CD4-positive, alpha-beta T cell (primary cell): ENCODE measurements around the gene IRF3. TPM values are rescaled to one million over a fixed set of nuclear protein-coding genes. Genes with fewer than 3 reads are reported as not detected.
A peak's percentile ranks its signal among the peaks of the same experiment; 100 is the strongest.

Source experiments
- ATAC-seq: fragments of 200-7000 bp; cut with Tn5 transposase; one replicate; pipeline ENCODE4 v1.10.0; 2022; ENCODE audit warnings: mild to moderate bottlenecking; ENCODE audit not compliant: poor library complexity
- CTCF ChIA-PET: fragments of 350-600 bp; sonication (Branson Sonifier 250); formaldehyde crosslinking; loops from one replicate; lab custom pipeline; 2021; ENCODE audit warnings: antibody characterized with exemption, inconsistent platforms; lab: Charles Lee
- POLR2A ChIA-PET: fragments of 350-600 bp; sonication (Branson Sonifier 250); formaldehyde crosslinking; loops from one replicate; lab custom pipeline; 2021; ENCODE audit warnings: antibody characterized with exemption, inconsistent platforms; lab: Charles Lee
- DNase-seq, 14 experiments: peaks; one replicate each; pipeline ENCODE4 v3.0.0-alpha.2; 2013 to 2020; ENCODE audit warnings: mixed read lengths in 2 of 14
- H3K27ac ChIP-seq, 2 donors: one replicate each; pipeline versions ENCODE4 v1.5.1 to v1.7.0; 2013; ENCODE audit warnings: low read length in 2 of 2, low read depth in 1 of 2, mild to moderate bottlenecking in 1 of 2
- H3K27me3 ChIP-seq, 2 experiments: 1 replicate in 1 of 2; 2 replicates in 1 of 2; pipeline versions ENCODE4 v1.6.1 to v1.7.0; 2013; ENCODE audit warnings: low read length in 2 of 2, control low read depth in 1 of 2, mild to moderate bottlenecking in 1 of 2, moderate library complexity in 1 of 2; ENCODE audit not compliant: insufficient read depth in 2 of 2, control insufficient read depth in 1 of 2
- H3K36me3 ChIP-seq: one replicate; pipeline ENCODE4 v1.6.1; 2013; ENCODE audit warnings: low read length, control low read depth; ENCODE audit not compliant: insufficient read depth
- H3K4me1 ChIP-seq: one replicate; pipeline ENCODE4 v1.6.1; 2013; ENCODE audit warnings: low read length, control low read depth; ENCODE audit not compliant: insufficient read depth
- H3K4me3 ChIP-seq: one replicate; pipeline ENCODE4 v1.5.1; 2013; ENCODE audit warnings: mild to moderate bottlenecking, low read length, moderate library complexity
- H3K9me3 ChIP-seq, 2 experiments: 1 replicate in 1 of 2; 2 replicates in 1 of 2; pipeline versions ENCODE4 v1.6.1 to v1.7.0; 2013; ENCODE audit warnings: low read length in 2 of 2, mild to moderate bottlenecking in 2 of 2, control low read depth in 1 of 2, moderate library complexity in 1 of 2; ENCODE audit not compliant: control insufficient read depth in 1 of 2, insufficient read depth in 1 of 2
- H3K27ac Mint-ChIP-seq: one replicate; pipeline ENCODE4 v1.8.0; 2020; ENCODE audit warnings: mixed read lengths
- H3K27me3 Mint-ChIP-seq: one replicate; pipeline ENCODE4 v1.8.0; 2021; ENCODE audit warnings: mixed read lengths
- H3K36me3 Mint-ChIP-seq: one replicate; pipeline ENCODE4 v1.8.0; 2021; ENCODE audit warnings: low read depth, mixed read lengths
- H3K4me1 Mint-ChIP-seq: one replicate; pipeline ENCODE4 v1.8.0; 2021; ENCODE audit warnings: low read depth, mixed read lengths
- H3K4me3 Mint-ChIP-seq: one replicate; pipeline ENCODE4 v1.8.0; 2020; ENCODE audit warnings: mild to moderate bottlenecking, mixed read lengths
- H3K9me3 Mint-ChIP-seq: one replicate; pipeline ENCODE4 v1.8.0; 2020; ENCODE audit warnings: mixed read lengths
- CTCF ChIP-seq: fragments of 200-600 bp; IDR thresholded peaks from one replicate; pipeline ENCODE4 v1.8.0; 2022; ENCODE audit warnings: antibody characterized with exemption, mild to moderate bottlenecking
- intact Hi-C, 2 experiments: fragments of 100-400 bp; cut with DNase I in 1 of 2; cut with micrococcal nuclease in 1 of 2; formaldehyde crosslinking; loops; one replicate each; pipeline versions ENCODE4 v1.15.1 to v1.9.0; 2023 to 2025; cut with DNase I, micrococcal nuclease
- total RNA-seq, 174 experiments: library from RNA in 2 of 174; stranded (reverse) in 2 of 174; gene quantifications; one replicate each; pipeline ENCODE4 v1.2.3 and lab custom pipeline; 2021 to 2026

IRF3 gene
- total RNA-seq, 2 experiments from 2014 or later = 109 to 119 TPM

GRCh38 chr19:49639401-49640112, 26.1 kb downstream of the IRF3 start:
- peaks cover 5% of the 10 kb centered on the region for H3K36me3 Mint-ChIP-seq
- H3K4me3 Mint-ChIP-seq = peak overlapping the region; percentile 95
- Histone ChIP-seq H3K36me3 (peaks cover under 1% of the 10 kb centered on the region), H3K4me3 (peak overlapping the region; percentile 61), H3K4me1 (peaks cover 57% of the 10 kb centered on the region), H3K27me3 (no peaks in the 10 kb centered on the region), H3K9me3 (no peaks in the 10 kb centered on the region), H3K27ac (peak overlapping the region; percentile 22 to 35)
- H3K4me1 Mint-ChIP-seq = peaks cover 63% of the 10 kb centered on the region
- no peaks in the 10 kb centered on the region for H3K27me3 Mint-ChIP-seq
- no peak for TF ChIP-seq CTCF
- DNase-seq (peak in 1 of 14 experiments; percentile 33), ATAC-seq (no peak)
- CTCF ChIA-PET = interaction anchor here (0.8 to 1.8 kb wide), 6 partner anchors 21 to 105 kb away, joined by 3 to 6 read pairs (median 3); no protein-coding TSS in a partner anchor
- no peaks in the 10 kb centered on the region for H3K9me3 Mint-ChIP-seq
- intact Hi-C loops = loop anchor here (1.0 to 5.0 kb wide), 7 partner anchors 17 to 388 kb away; partner anchors contain the start of genes AKT1S1 (in 1 of the 2), TBC1D17 (in 1 of the 2), VRK3 (in 1 of the 2) and ZNF473 (in 1 of the 2)
- H3K27ac Mint-ChIP-seq = peak overlapping the region; percentile 97
- POLR2A ChIA-PET = interaction anchor here (0.5 to 5.5 kb wide), 30 partner anchors 8 to 1314 kb away, joined by 3 to 125 read pairs (median 4); partner anchors contain the start of genes AKT1S1, ALDH16A1, BCL2L12 and EMP3

GRCh38 chr19:49637821-49638738, 27.6 kb downstream of the IRF3 start:
- Mint-ChIP-seq H3K4me1 (peaks cover 48% of the 10 kb centered on the region), H3K27ac (peak overlapping the region; percentile 62), H3K27me3 (no peaks in the 10 kb centered on the region), H3K4me3 (peak overlapping the region; percentile 86), H3K36me3 (peaks cover 5% of the 10 kb centered on the region), H3K9me3 (no peaks in the 10 kb centered on the region)
- CTCF ChIA-PET = interaction anchor here (0.9 kb wide), 1 partner anchor 19 kb away, joined by 3 read pairs; no protein-coding TSS in a partner anchor
- ATAC-seq = no peak
- no peaks in the 10 kb centered on the region for H3K9me3 ChIP-seq
- no peak for TF ChIP-seq CTCF
- DNase-seq = peak in 1 of 14 experiments; percentile 46
- H3K4me3 ChIP-seq = no peak overlapping the region
- H3K27ac ChIP-seq = no peak overlapping the region
- intact Hi-C loops = loop anchor here (2.0 kb wide), 2 partner anchors 15 to 45 kb away; no protein-coding TSS in a partner anchor
- no peaks in the 10 kb centered on the region for H3K27me3 ChIP-seq
- peaks cover 43% of the 10 kb centered on the region for H3K4me1 ChIP-seq
- H3K36me3 ChIP-seq = no peaks in the 10 kb centered on the region
- POLR2A ChIA-PET = interaction anchor here (0.6 to 0.8 kb wide), 2 partner anchors 39 to 127 kb away, joined by 3 read pairs; partner anchors contain the start of gene PRMT1

GRCh38 chr19:49636233-49636932, 29.3 kb downstream of the IRF3 start:
- no peaks in the 10 kb centered on the region for H3K9me3 ChIP-seq
- H3K27me3 ChIP-seq = no peaks in the 10 kb centered on the region
- Mint-ChIP-seq H3K4me3 (no peak overlapping the region), H3K4me1 (peaks cover 34% of the 10 kb centered on the region), H3K36me3 (peaks cover 5% of the 10 kb centered on the region), H3K9me3 (no peaks in the 10 kb centered on the region), H3K27ac (no peak overlapping the region), H3K27me3 (no peaks in the 10 kb centered on the region)
- peaks cover 32% of the 10 kb centered on the region for H3K4me1 ChIP-seq
- H3K36me3 ChIP-seq = no peaks in the 10 kb centered on the region
- ChIA-PET POLR2A (interaction anchor here (1.2 kb wide), 1 partner anchor 57 kb away, joined by 3 read pairs; no protein-coding TSS in a partner anchor), CTCF (no interaction called here)
- TF ChIP-seq CTCF = no peak
- H3K4me3 ChIP-seq = no peak overlapping the region
- no peak overlapping the region for H3K27ac ChIP-seq
- intact Hi-C loops = no loop called here
- DNase-seq = peak in 1 of 14 experiments; percentile 36
- ATAC-seq = no peak
